ENCODE results near the gene CCL13.

- TF ChIP-seq FOXM1 (IDR thresholded peaks at IDR 0.05; ENCODE audit: borderline replicate concordance) (no peak), BHLHE40 (IDR thresholded peaks at IDR 0.05; ENCODE audit: borderline replicate concordance) (no peak), HDGF (IDR thresholded peaks at IDR 0.05; ENCODE audit: borderline replicate concordance) (no peak)
These were observed 22.4 kb downstream of the CCL13 start for GRCh38 chr17:34378664-34379101.

All from HEK293T (cell line).